ENCODE results near the gene LMNA.

LMNA gene

DNA sequence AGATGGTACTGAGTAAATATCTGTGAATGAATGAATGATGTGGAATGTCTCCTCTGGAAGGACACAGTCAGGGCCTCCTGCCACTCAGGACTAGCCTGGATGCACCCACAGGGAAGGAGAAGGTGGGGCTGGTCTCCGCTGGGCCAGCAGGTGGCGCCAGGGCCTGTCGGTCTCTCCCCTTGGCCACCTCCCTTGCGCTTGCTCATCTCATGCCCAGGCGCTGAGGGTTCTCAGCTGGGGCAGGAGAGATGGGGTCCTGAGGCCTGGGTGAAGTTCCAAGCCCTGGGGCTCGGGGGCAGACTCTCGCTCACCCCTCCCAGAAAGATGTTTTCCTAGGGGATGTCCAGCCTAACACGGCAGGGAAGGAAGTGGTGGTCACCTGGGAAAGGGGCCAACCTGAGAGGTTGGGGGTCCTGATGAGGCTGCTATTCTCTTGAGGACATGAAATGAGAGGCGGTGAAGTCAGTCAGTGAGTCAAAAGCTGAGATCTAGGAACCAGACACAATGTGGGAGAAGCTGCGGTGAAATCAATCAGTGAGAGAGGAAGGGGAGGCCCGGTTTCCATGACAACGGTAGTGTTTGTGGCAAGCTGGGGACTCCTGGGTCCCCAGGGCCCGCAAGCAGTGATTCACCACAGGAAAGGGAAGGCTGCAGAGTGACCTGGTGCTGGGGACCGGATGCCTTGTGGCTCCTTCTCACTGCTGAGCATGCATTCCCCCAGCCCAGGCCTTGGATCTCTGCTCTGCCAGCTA is 17.7 kb upstream of the LMNA start:
- Histone ChIP-seq H3K4me1 (ENCODE audit: control insufficient read depth, insufficient read depth, low read length, unreplicated experiment) (peaks cover 36% of the 10 kb centered on the region), H3K36me3 (ENCODE audit: insufficient read depth, low read length) (no peaks in the 10 kb centered on the region), H3K79me2 (ENCODE audit: control insufficient read depth, insufficient read depth, low read length, unreplicated experiment) (no peaks in the 10 kb centered on the region), H3K4me3 (ENCODE audit: low read depth, low read length) (no peak overlapping the region), H3K27me3 (ENCODE audit: insufficient read depth, low read length) (no peaks in the 10 kb centered on the region), H3K27ac (ENCODE audit: low read depth, low read length) (peak overlapping the region; percentile 99), H2AFZ (ENCODE audit: low read length, unreplicated experiment) (no peak overlapping the region)

DNA sequence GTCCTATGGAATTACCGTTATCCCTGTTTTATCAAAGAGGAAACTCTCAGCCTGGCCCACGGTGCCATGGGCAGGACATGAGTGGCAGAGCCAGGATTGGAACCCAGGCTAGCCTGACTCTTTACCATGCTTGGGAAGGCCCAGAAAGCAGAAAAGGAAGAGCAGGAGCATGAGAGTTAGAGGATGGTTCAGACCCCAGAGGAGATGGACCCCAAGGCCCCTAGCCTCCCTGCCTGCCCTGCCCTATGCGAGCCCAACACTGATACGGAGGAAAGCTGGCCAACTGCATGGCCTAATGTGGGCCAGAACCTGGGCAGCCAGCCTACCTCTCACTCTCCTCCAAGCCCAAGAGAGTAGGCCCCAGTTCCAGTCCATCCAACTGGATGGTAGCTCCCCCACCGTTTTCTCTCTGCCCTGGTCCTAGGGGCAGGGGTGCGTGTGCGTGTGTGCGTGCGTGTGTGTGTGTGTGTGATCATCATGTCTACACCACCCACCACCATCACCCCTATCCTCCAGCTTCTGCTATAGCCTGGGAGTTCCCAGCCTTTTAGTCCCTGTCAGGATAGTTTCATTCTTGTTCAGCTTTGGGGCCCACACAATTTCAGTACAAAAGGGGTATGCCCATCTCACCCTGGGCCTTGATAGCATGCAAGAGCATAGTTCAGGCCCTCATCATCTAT is 16.9 kb upstream of the LMNA start:
- Histone ChIP-seq H3K27me3 (ENCODE audit: insufficient read depth, low read length) (no peaks in the 10 kb centered on the region), H3K4me1 (ENCODE audit: control insufficient read depth, insufficient read depth, low read length, unreplicated experiment) (peaks cover 44% of the 10 kb centered on the region), H3K27ac (ENCODE audit: low read depth, low read length) (peak overlapping the region; percentile 99), H3K4me3 (ENCODE audit: low read depth, low read length) (no peak overlapping the region), H3K79me2 (ENCODE audit: control insufficient read depth, insufficient read depth, low read length, unreplicated experiment) (no peaks in the 10 kb centered on the region), H2AFZ (ENCODE audit: low read length, unreplicated experiment) (no peak overlapping the region), H3K36me3 (ENCODE audit: insufficient read depth, low read length) (no peaks in the 10 kb centered on the region)

DNA sequence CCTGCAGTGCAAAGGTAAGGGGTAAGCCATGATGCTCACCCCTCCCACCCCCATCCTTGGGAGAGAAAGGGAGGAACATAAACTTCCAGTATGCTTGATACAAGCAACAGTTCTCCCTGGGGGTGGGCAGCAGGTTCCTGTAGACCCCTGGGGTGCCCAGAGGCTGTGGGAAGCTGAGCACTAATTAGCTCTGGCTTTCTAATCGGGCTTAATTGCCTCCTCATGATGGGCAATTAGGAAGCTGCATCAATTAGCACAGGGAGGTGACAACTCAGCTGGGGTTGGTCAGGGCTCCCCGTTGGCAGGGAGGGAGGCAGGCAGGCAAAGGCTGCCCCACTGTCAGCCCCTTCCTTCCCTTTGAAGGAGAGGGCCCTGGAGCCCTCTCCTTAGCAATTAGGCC is 15.7 kb upstream of the LMNA start:
- H3K4me3 ChIP-seq (ENCODE audit: low read depth, low read length) = no peak overlapping the region
- no peaks in the 10 kb centered on the region for H3K36me3 ChIP-seq (ENCODE audit: insufficient read depth, low read length)
- H3K4me1 ChIP-seq (ENCODE audit: control insufficient read depth, insufficient read depth, low read length, unreplicated experiment) = peaks cover 56% of the 10 kb centered on the region
- H3K27me3 ChIP-seq (ENCODE audit: insufficient read depth, low read length) = no peaks in the 10 kb centered on the region
- H3K79me2 ChIP-seq (ENCODE audit: control insufficient read depth, insufficient read depth, low read length, unreplicated experiment) = no peaks in the 10 kb centered on the region
- H2AFZ ChIP-seq (ENCODE audit: low read length, unreplicated experiment) = no peak overlapping the region
- peak overlapping the region; percentile 99; the same call in 1 of the 2 replicates for H3K27ac ChIP-seq (ENCODE audit: low read depth, low read length)

DNA sequence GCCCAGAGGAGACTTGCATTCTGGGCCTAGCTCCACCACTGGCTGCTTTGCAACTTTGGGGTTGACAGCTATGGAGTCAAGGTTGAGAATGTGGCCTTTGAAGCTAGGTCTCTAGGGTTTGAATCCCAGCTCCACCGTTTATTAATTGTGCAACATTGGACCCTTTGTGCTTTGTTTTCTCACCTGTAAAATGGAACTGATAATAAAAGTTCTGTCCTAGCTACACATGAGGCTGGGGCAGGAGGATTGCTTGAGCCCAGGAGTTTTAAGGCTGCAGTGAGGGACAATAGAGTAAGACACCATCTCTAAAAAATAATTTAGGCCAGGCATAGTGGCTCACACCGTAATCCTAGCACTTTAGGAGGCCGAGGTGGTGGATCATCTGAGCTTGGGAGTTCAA is 15.2 kb upstream of the LMNA start:
- Histone ChIP-seq H3K79me2 (ENCODE audit: control insufficient read depth, insufficient read depth, low read length, unreplicated experiment) (peaks cover under 1% of the 10 kb centered on the region), H2AFZ (ENCODE audit: low read length, unreplicated experiment) (no peak overlapping the region), H3K27me3 (ENCODE audit: insufficient read depth, low read length) (no peaks in the 10 kb centered on the region), H3K4me1 (ENCODE audit: control insufficient read depth, insufficient read depth, low read length, unreplicated experiment) (peaks cover 61% of the 10 kb centered on the region), H3K4me3 (ENCODE audit: low read depth, low read length) (no peak overlapping the region), H3K27ac (ENCODE audit: low read depth, low read length) (peak overlapping the region; percentile 16; the same call in 1 of the 2 replicates), H3K36me3 (ENCODE audit: insufficient read depth, low read length) (no peaks in the 10 kb centered on the region)

DNA sequence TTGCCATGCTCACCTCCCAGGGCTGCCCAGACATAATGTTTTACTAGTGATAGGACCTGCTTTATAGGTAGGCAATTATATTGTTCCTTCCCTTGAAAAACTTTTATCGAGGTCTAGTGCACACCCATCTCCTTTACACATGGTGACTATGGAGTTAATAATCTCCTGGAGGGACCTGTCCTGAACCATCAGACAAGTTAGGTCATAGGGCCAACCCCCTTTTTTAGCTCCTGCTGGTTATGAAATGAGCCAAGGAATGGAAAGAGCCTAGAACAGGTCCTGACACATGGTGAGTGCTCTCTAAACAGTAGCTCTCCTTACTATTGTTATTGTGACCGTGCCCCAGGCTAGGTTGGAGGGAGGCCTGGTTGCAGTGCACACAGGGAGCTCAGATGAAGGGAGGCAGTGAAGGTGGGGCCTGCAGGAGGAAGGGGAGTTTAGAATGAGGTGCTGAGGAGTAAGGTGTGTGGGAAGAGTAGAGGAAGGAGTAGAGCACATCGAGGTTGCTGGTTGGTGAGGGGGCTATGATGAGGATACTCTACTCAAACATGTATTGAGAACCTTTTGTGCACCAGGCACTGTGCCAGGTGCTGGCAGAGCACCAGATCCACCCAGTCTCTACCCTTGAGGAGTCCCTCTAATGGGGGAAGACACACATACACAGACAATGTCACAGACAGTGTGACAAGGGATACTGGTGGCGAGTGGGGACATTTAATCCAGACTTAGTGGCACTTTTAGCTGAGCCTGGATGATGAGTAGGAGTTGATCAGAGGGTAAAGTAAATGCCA is 14.1 kb upstream of the LMNA start:
- Histone ChIP-seq H3K36me3 (ENCODE audit: insufficient read depth, low read length) (no peaks in the 10 kb centered on the region), H3K27me3 (ENCODE audit: insufficient read depth, low read length) (no peaks in the 10 kb centered on the region), H3K79me2 (ENCODE audit: control insufficient read depth, insufficient read depth, low read length, unreplicated experiment) (peaks cover 6% of the 10 kb centered on the region), H3K27ac (ENCODE audit: low read depth, low read length) (peak overlapping the region; percentile 30; the same call in 1 of the 2 replicates), H2AFZ (ENCODE audit: low read length, unreplicated experiment) (no peak overlapping the region), H3K4me1 (ENCODE audit: control insufficient read depth, insufficient read depth, low read length, unreplicated experiment) (peaks cover 72% of the 10 kb centered on the region), H3K4me3 (ENCODE audit: low read depth, low read length) (no peak overlapping the region)

DNA sequence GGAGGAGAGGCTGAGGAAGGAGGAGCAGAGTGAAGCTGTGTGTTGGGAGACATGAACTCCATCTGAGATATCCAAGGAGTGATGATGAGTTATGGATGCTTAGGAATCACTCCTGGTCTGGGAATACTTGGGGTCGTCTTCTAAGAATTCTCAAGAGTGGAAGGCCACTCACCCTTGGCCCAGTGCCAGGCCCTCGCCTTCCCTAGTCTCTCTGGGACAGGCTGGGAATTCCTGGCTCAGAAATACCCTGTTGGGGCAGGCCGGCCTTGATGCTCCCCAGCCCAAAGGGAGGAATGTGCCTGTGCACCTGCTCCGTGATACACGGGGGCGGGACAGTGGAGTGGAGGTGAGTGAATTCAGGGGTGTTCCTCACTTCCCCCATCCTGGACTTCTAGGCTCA is 12.6 kb upstream of the LMNA start:
- Histone ChIP-seq H3K36me3 (ENCODE audit: insufficient read depth, low read length) (no peaks in the 10 kb centered on the region), H3K4me1 (ENCODE audit: control insufficient read depth, insufficient read depth, low read length, unreplicated experiment) (peaks cover 68% of the 10 kb centered on the region), H3K27ac (ENCODE audit: low read depth, low read length) (peak overlapping the region; percentile 99), H3K27me3 (ENCODE audit: insufficient read depth, low read length) (no peaks in the 10 kb centered on the region), H2AFZ (ENCODE audit: low read length, unreplicated experiment) (no peak overlapping the region), H3K4me3 (ENCODE audit: low read depth, low read length) (no peak overlapping the region), H3K79me2 (ENCODE audit: control insufficient read depth, insufficient read depth, low read length, unreplicated experiment) (peaks cover 6% of the 10 kb centered on the region)

DNA sequence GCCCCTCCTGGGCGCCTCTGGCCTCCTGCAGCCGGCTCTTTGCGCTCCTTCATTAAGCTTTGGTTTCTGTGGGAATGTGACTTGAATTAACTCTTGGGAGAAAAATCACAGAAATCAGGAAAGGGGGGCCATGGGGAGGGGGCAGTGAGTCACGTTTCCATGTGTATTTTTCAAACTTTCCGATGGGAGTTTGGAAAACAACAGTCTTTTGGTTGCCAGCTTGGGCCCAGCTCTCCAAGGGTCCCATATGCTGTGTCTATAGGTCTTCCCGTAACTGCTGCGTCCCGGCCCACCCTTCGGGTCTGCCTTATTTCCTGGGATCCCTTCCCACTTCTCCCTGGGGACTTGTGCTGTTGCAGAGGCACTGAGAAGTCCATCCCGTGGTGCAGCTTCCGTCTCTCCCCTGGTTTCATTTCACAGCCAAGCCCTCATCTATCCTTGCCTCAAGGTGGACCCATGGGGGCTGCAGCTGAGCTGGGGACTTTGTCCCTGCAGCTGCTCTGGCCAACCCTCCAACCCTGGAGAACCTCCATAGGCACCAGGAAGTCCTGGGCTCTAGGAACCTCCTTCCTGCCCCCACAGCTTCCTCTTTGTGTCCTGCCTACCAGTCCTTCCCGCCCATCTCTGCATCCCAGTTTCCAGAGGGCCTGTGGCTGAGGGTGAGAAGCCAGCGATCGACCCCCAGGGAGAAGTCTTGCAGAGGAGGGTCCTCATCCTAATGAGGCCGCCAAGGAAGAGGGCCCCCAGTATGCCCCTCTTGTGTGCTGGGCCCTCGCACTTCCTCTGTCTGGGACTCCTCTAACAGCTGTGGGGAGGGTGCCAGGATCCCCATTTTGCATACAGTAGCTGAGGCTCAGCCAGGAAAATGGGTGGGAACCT is 11.6 kb upstream of the LMNA start:
- H3K27ac ChIP-seq (ENCODE audit: low read depth, low read length) = peak overlapping the region; percentile 99
- H3K4me3 ChIP-seq (ENCODE audit: low read depth, low read length) = peak overlapping the region; percentile 67; the same call in 1 of the 2 replicates
- H3K79me2 ChIP-seq (ENCODE audit: control insufficient read depth, insufficient read depth, low read length, unreplicated experiment) = peaks cover 6% of the 10 kb centered on the region
- H3K36me3 ChIP-seq (ENCODE audit: insufficient read depth, low read length) = no peaks in the 10 kb centered on the region
- H3K27me3 ChIP-seq (ENCODE audit: insufficient read depth, low read length) = no peaks in the 10 kb centered on the region
- peaks cover 66% of the 10 kb centered on the region for H3K4me1 ChIP-seq (ENCODE audit: control insufficient read depth, insufficient read depth, low read length, unreplicated experiment)
- H2AFZ ChIP-seq (ENCODE audit: low read length, unreplicated experiment) = no peak overlapping the region

DNA sequence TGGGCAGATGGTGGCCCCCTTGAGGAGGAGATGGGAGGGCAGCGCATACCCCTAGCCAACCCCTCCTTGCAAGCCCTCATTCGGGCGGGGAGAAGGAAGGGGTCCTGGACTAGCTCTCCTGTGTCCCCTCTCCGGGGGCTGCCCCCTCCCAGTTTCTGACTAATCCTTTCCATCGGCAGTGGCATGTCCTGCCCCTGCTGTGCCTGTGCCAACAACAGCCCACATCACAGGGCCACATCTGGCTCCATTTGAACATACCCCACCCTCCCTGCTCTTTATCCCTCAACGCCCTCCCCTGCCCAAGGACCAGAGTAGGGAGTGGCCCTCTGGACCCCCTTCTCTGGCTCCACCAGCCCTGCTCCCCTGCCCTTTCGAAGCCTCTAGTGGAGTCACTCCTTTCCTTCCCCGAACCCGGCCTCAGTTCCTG is 11.0 kb upstream of the LMNA start:
- Histone ChIP-seq H3K27me3 (ENCODE audit: insufficient read depth, low read length) (no peaks in the 10 kb centered on the region), H3K4me3 (ENCODE audit: low read depth, low read length) (peak overlapping the region; percentile 67)

DNA sequence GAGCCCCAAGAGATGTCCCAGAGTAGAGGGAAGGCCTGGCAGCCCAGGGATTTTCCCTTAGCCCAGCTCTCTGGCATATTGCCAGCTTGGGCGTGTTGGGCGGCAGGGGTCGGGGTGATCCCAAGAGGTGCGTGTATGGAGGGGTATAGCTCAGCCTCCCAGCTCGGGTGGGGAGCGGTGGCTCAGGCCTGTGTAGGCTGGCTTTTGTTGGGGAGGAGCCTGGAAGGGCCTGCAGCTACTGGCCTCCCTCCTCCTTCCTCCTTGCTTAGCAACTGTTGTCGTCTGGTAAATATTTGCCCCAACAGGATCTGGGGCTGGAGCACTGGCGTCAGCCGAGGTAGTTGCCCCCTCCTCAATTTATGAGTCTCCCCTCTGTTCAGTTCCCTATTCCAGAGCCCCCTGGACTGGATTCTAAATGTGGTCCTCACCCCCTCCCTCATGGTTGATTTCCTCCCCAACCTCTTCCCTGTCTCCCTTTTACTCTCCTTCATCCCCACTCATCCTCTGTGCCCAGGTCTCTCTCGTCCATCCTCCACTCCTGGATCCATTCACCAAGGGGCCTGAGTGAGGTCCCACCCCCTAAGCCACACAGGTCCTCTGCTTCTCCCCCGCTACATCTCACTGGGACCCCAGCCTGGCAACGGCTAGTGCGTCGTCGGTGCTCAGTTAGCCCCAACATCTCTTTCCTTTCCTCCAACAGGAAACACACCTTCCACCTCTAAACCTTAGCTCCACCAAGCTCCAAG is 10.3 kb upstream of the LMNA start:
- H3K79me2 ChIP-seq (ENCODE audit: control insufficient read depth, insufficient read depth, low read length, unreplicated experiment) = peaks cover 6% of the 10 kb centered on the region
- H2AFZ ChIP-seq (ENCODE audit: low read length, unreplicated experiment) = no peak overlapping the region
- peaks cover 74% of the 10 kb centered on the region for H3K4me1 ChIP-seq (ENCODE audit: control insufficient read depth, insufficient read depth, low read length, unreplicated experiment)
- peak overlapping the region; percentile 99 for H3K27ac ChIP-seq (ENCODE audit: low read depth, low read length)
- H3K36me3 ChIP-seq (ENCODE audit: insufficient read depth, low read length) = no peaks in the 10 kb centered on the region
- H3K27me3 ChIP-seq (ENCODE audit: insufficient read depth, low read length) = no peaks in the 10 kb centered on the region
- H3K4me3 ChIP-seq (ENCODE audit: low read depth, low read length) = peak overlapping the region; percentile 67

More for the DNA sequence above, 11.0 kb upstream of the LMNA start:
- H3K27ac ChIP-seq (ENCODE audit: low read depth, low read length) = peak overlapping the region; percentile 99
- no peaks in the 10 kb centered on the region for H3K36me3 ChIP-seq (ENCODE audit: insufficient read depth, low read length)
- peaks cover 70% of the 10 kb centered on the region for H3K4me1 ChIP-seq (ENCODE audit: control insufficient read depth, insufficient read depth, low read length, unreplicated experiment)
- H2AFZ ChIP-seq (ENCODE audit: low read length, unreplicated experiment) = no peak overlapping the region
- peaks cover 6% of the 10 kb centered on the region for H3K79me2 ChIP-seq (ENCODE audit: control insufficient read depth, insufficient read depth, low read length, unreplicated experiment)

Measured in ACC112 (cell line).